Activated CD8-positive, alpha-beta memory T cell treated with anti-CD3 and anti-CD28 coated beads, Interleukin-2, amount 50 U/mL, for 24 hours (primary cell): ENCODE data around the gene RAB4B.
"Not testable (repeated sequence)": the region's sequence is repeated elsewhere in the genome, so short reads cannot be mapped to it uniquely, and the experiment has no call there.

Experiments
- DNase-seq: peaks from one replicate; pipeline ENCODE4 v3.0.0-alpha.2; 2020; ENCODE audit errors: extremely low read depth

Gene RAB4B

GRCh38 chr19:40750874-40751537 lies 27.0 kb upstream of the RAB4B start, which contains the start of gene SNRPA:
Gene SNRPA, plus strand, starts transcription at chr19:40751203. Its CDS starts 206 bp downstream, at chr19:40751409.
- DNase-seq, result peak; percentile 91

- DNase-seq, result no peak
Measured at GRCh38 chr19:40752257-40752781, 25.7 kb upstream of the RAB4B start.

GRCh38 chr19:40754611-40755247 lies 23.3 kb upstream of the RAB4B start:
- DNase-seq, result peak; percentile 51

- DNase-seq, result no peak
Measured at GRCh38 chr19:40755248-40755624, 22.8 kb upstream of the RAB4B start.

GRCh38 chr19:40755791-40756190 lies 22.3 kb upstream of the RAB4B start:
- no peak for DNase-seq

- no peak for DNase-seq
Measured at GRCh38 chr19:40756502-40757110, 21.4 kb upstream of the RAB4B start.

GRCh38 chr19:40758491-40758890 lies 19.6 kb upstream of the RAB4B start:
- no peak for DNase-seq

- DNase-seq, result no peak
Measured at GRCh38 chr19:40759352-40759751, 18.7 kb upstream of the RAB4B start.

- DNase-seq, result no peak
Measured at GRCh38 chr19:40762754-40763470, 15.1 kb upstream of the RAB4B start.

GRCh38 chr19:40763526-40763925 lies 14.5 kb upstream of the RAB4B start:
- DNase-seq, result no peak

GRCh38 chr19:40763963-40764362 lies 14.1 kb upstream of the RAB4B start:
- no peak for DNase-seq

GRCh38 chr19:40766385-40766784 lies 11.7 kb upstream of the RAB4B start:
- not testable (repeated sequence) for DNase-seq

- DNase-seq, result no peak
Measured at GRCh38 chr19:40768869-40769268, 9.2 kb upstream of the RAB4B start.

GRCh38 chr19:40771101-40771862 lies 6.8 kb upstream of the RAB4B start:
- DNase-seq, result not testable (repeated sequence)

GRCh38 chr19:40774916-40775631 lies 3.0 kb upstream of the RAB4B start, which contains the start of gene MIA:
Gene MIA, plus strand, starts transcription at chr19:40775521. Its CDS starts 22 bp downstream, at chr19:40775543.
- DNase-seq, result no peak

- no peak for DNase-seq
Measured at GRCh38 chr19:40775632-40776022, 2.4 kb upstream of the RAB4B start.

- DNase-seq, result no peak
Measured at GRCh38 chr19:40776364-40776763, 1.7 kb upstream of the RAB4B start.

- peak; percentile 87 for DNase-seq
Measured at GRCh38 chr19:40776932-40777644, 959 bp upstream of the RAB4B start.

GRCh38 chr19:40777645-40777936 lies 456 bp upstream of the RAB4B start:
- DNase-seq, result no peak

- no peak for DNase-seq
Measured at GRCh38 chr19:40778706-40779284, 748 bp downstream of the RAB4B start.
